ENCODE results near the gene GPR55.
"Not testable (repeated sequence)": the region's sequence is repeated elsewhere in the genome, so short reads cannot be mapped to it uniquely, and the experiment has no call there.

Gene GPR55, protein sequence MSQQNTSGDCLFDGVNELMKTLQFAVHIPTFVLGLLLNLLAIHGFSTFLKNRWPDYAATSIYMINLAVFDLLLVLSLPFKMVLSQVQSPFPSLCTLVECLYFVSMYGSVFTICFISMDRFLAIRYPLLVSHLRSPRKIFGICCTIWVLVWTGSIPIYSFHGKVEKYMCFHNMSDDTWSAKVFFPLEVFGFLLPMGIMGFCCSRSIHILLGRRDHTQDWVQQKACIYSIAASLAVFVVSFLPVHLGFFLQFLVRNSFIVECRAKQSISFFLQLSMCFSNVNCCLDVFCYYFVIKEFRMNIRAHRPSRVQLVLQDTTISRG

GRCh38 chr2:230924470-230925341 is at the start of gene GPR55:
Gene GPR55 (minus strand): TSS chr2:230925242. CDS start chr2:230910962, 14,280 bp downstream.
- H3K4me3 Mint-ChIP-seq: no peak within 1 kb of the TSS
- H3K36me3 Mint-ChIP-seq (ENCODE audit: low read depth): no peaks in the 10 kb centered on the region
- TF ChIP-seq, protein P1, sequence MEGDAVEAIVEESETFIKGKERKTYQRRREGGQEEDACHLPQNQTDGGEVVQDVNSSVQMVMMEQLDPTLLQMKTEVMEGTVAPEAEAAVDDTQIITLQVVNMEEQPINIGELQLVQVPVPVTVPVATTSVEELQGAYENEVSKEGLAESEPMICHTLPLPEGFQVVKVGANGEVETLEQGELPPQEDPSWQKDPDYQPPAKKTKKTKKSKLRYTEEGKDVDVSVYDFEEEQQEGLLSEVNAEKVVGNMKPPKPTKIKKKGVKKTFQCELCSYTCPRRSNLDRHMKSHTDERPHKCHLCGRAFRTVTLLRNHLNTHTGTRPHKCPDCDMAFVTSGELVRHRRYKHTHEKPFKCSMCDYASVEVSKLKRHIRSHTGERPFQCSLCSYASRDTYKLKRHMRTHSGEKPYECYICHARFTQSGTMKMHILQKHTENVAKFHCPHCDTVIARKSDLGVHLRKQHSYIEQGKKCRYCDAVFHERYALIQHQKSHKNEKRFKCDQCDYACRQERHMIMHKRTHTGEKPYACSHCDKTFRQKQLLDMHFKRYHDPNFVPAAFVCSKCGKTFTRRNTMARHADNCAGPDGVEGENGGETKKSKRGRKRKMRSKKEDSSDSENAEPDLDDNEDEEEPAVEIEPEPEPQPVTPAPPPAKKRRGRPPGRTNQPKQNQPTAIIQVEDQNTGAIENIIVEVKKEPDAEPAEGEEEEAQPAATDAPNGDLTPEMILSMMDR (IDR thresholded peaks at IDR 0.05): no peak
- peaks cover 63% of the 10 kb centered on the region for H3K4me1 Mint-ChIP-seq
- H3K27ac Mint-ChIP-seq: no peak within 1 kb of the TSS
- H3K27me3 Mint-ChIP-seq (ENCODE audit: low read depth, poor library complexity): peaks cover 3% of the 10 kb centered on the region
- DNase-seq: no peak
- no peaks in the 10 kb centered on the region for H3K9me3 Mint-ChIP-seq

GRCh38 chr2:230974096-230974913 is 49.3 kb upstream of the GPR55 start:
- Mint-ChIP-seq H3K27ac (no peak overlapping the region), H3K36me3 (ENCODE audit: low read depth) (peaks cover 3% of the 10 kb centered on the region)

GRCh38 chr2:230972046-230972445 is 47.0 kb upstream of the GPR55 start:
- Mint-ChIP-seq H3K36me3 (ENCODE audit: low read depth) (peaks cover 3% of the 10 kb centered on the region), H3K4me1 (peaks cover 13% of the 10 kb centered on the region), H3K27me3 (ENCODE audit: low read depth, poor library complexity) (peaks cover 4% of the 10 kb centered on the region), H3K27ac (no peak overlapping the region), H3K9me3 (no peaks in the 10 kb centered on the region), H3K4me3 (no peak overlapping the region)
- DNase-seq: no peak
- TF ChIP-seq, protein P1 (IDR thresholded peaks at IDR 0.05): no peak

More at GRCh38 chr2:230974096-230974913, 49.3 kb upstream of the GPR55 start:
- peaks cover 4% of the 10 kb centered on the region for H3K27me3 Mint-ChIP-seq (ENCODE audit: low read depth, poor library complexity)
- TF ChIP-seq, protein P1 (IDR thresholded peaks at IDR 0.05): no peak
- no peak overlapping the region for H3K4me3 Mint-ChIP-seq
- DNase-seq: no peak
- H3K9me3 Mint-ChIP-seq: no peaks in the 10 kb centered on the region
- peaks cover 14% of the 10 kb centered on the region for H3K4me1 Mint-ChIP-seq

- no peaks in the 10 kb centered on the region for H3K9me3 Mint-ChIP-seq
- H3K4me3 Mint-ChIP-seq: no peak overlapping the region
- H3K27ac Mint-ChIP-seq: no peak overlapping the region
Observed at GRCh38 chr2:230969659-230970015, 44.6 kb upstream of the GPR55 start.

DNA sequence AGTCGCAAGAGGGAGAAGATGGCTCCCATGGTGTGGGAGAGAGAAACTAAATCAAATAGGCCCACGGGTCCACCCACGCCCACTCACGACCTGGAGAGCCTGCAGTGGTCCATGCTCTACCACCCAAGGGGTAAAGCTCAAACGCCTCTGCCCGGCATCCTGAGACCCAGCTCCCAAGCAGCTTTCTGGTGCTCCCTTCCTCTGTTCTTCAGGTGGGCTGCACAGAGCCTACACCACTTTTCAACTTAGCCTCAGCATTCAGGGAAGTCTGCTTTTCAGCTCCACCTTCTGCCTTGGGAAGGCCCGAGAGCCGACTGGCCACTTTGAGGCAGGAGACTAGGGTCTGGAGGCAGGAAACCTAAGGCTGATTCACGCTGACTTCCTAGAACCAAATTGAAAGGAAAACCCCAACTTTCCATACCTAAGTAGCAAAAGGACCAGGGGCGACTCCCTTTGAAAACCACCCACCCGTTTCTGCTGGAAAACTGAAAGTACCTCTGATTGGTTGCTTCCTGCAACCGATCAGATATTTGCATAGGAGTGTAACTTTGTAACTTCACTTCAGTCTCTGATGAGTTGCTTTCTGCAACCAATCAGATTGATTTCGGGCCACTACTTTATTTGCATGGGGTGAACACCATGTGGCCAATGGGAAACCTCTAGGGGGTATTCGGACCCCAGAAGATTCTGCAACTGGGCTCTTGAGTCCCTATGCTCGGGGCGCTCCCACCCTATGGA is 44.0 kb upstream of the GPR55 start:
- H3K27ac Mint-ChIP-seq: peak overlapping the region; percentile 30
- TF ChIP-seq, protein P1 (IDR thresholded peaks at IDR 0.05): no peak
- H3K27me3 Mint-ChIP-seq (ENCODE audit: low read depth, poor library complexity): no peaks in the 10 kb centered on the region
- no peak for DNase-seq
- H3K36me3 Mint-ChIP-seq (ENCODE audit: low read depth): no peaks in the 10 kb centered on the region
- H3K9me3 Mint-ChIP-seq: no peaks in the 10 kb centered on the region
- no peak overlapping the region for H3K4me3 Mint-ChIP-seq
- H3K4me1 Mint-ChIP-seq: no peaks in the 10 kb centered on the region

More at GRCh38 chr2:230969659-230970015, 44.6 kb upstream of the GPR55 start:
- Mint-ChIP-seq H3K27me3 (ENCODE audit: low read depth, poor library complexity) (no peaks in the 10 kb centered on the region), H3K36me3 (ENCODE audit: low read depth) (peaks cover 2% of the 10 kb centered on the region), H3K4me1 (no peaks in the 10 kb centered on the region)
- no peak for DNase-seq
- TF ChIP-seq, protein P1 (IDR thresholded peaks at IDR 0.05): no peak

DNA sequence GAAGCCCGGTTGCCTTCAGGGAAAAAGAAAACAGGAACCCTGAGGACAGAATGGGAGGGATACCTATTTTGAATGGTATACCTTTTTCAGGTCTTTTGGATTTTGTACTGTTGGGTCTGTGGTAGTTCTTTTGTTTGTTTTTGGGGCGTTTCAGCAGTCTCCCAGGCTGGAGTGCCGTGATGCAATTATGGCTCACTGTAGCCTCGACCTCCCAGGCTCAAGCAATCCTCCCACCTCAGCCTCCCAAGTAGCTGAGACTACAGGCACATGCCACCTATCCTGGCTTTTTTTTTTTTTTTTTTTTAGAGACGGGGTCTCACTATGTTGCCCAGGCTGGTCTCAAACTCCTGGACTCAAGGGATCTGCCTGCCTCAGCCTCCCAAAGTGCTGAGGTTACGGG is 43.3 kb upstream of the GPR55 start:
- not testable (repeated sequence) for H3K27me3 Mint-ChIP-seq (ENCODE audit: low read depth, poor library complexity); H3K27ac Mint-ChIP-seq; H3K9me3 Mint-ChIP-seq; H3K36me3 Mint-ChIP-seq (ENCODE audit: low read depth); H3K4me1 Mint-ChIP-seq; DNase-seq; H3K4me3 Mint-ChIP-seq

All from nephron progenitor cell (in vitro differentiated cells).